AG08395 (cell line): ENCODE results near the gene ZNF813.

Experiments used
- DNase-seq: peaks from one replicate; pipeline ENCODE4 v3.0.0; 2012; ENCODE audit warnings: mixed read lengths, low spot score

Gene ZNF813

GRCh38 chr19:53520547-53521372 is 53.2 kb downstream of the ZNF813 start:
- peak; percentile 97 for DNase-seq

GRCh38 chr19:53521373-53522202 is 54.1 kb downstream of the ZNF813 start:
- DNase-seq, result no peak

GRCh38 chr19:53525922-53526321 is 58.4 kb downstream of the ZNF813 start:
- DNase-seq, result no peak

- DNase-seq, result no peak
Measured at GRCh38 chr19:53530622-53531021, 63.1 kb downstream of the ZNF813 start.

- DNase-seq, result no peak
Measured at GRCh38 chr19:53531457-53531856, 63.9 kb downstream of the ZNF813 start.

GRCh38 chr19:53532362-53532761 is 64.8 kb downstream of the ZNF813 start:
- no peak for DNase-seq

- no peak for DNase-seq
Measured at GRCh38 chr19:53536225-53536548, 68.7 kb downstream of the ZNF813 start.

GRCh38 chr19:53537121-53537520 is 69.6 kb downstream of the ZNF813 start:
- no peak for DNase-seq

- DNase-seq, result peak; percentile 87
Measured at GRCh38 chr19:53537521-53538377, 70.2 kb downstream of the ZNF813 start, which contains the start of gene ZNF331. Gene ZNF331, plus strand, starts transcription at chr19:53538145. Its CDS starts 31,232 bp downstream, at chr19:53569377.

GRCh38 chr19:53538378-53539109 is 71.0 kb downstream of the ZNF813 start:
- DNase-seq, result no peak

GRCh38 chr19:53540091-53540490 is 72.6 kb downstream of the ZNF813 start:
- no peak for DNase-seq

GRCh38 chr19:53541971-53542370 is 74.4 kb downstream of the ZNF813 start:
- DNase-seq, result no peak

- peak; percentile 66 for DNase-seq
Measured at GRCh38 chr19:53545271-53546065, 77.9 kb downstream of the ZNF813 start.
